GM18508 (cell line): ENCODE measurements around the gene SZT2.

Experiments used
- ATAC-seq: cut with Tn5 transposase; IDR thresholded peaks from one replicate; pipeline ENCODE4 v1.9.1; 2021; ENCODE audit warnings: moderate number of reproducible peaks; ENCODE audit not compliant: insufficient read depth, unreplicated experiment

Gene SZT2

DNA sequence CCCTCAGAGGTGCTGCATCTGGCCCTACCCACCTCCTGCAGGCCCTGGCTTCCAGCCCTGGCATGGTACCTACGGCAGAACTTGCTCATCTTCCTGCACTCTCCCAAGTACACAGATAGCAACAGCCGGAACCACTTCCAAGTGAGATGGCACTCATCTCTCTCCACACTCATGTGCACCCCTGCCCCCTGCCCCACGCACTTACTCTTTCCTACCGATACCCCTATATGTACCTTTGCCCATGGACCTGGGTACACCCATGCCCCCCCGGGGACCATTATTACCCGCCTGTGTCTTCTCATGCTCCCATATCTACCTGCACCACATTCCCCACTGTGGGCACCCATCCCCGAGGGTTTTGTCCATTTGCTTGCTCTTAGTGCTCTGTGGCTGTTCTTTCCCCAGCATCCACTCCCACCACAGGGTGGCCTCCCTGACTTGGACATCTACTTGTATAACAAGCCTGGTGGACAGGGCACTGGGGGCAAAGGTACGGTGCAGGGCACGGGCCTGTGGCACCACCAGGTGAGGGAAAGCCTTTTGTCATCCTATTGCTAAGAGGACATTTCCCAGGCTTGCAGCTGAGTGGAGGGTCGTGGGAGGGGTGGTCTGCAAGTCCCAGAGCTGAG, 49.4 kb downstream of the SZT2 start:
- no peak for ATAC-seq

DNA sequence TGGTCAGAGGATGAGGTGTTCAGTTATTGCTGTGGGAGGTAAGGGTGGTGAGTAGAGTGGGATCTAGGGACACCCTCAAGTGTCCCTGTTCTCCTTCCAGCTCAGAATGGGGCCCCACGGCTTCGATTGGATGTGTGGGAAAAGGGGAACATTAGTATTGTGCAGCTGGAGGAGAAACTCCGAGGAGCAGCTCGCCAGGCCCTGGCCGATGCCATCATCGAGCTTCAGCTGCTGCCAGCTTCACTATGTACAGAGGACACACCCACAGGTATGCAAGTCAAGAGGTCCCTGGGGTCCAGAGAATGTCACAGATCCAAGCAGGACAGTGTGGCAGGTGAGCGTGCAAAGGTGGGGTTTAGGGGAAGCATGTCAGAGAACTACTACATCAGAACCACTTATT, 50.1 kb downstream of the SZT2 start:
- ATAC-seq = no peak

DNA sequence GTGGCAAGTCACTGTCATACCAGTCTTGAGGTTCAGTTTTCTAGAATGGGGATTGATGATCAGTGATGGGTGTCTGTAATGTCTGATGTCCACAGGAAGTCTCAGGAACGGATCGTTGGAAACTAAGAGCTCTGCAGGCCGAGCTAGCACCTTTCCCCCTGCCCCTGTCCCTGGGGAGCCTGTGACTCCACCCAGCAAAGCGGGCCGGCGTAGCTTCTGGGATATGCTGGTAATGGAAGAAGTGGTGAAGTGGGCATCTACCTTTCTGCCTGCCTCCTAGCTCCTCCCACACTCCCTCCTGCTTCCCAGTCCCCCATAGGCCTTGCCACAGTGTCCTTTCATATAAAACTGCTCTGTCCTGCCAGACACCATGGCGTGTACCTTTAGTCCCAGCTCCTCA, 50.7 kb downstream of the SZT2 start:
- ATAC-seq = no peak

DNA sequence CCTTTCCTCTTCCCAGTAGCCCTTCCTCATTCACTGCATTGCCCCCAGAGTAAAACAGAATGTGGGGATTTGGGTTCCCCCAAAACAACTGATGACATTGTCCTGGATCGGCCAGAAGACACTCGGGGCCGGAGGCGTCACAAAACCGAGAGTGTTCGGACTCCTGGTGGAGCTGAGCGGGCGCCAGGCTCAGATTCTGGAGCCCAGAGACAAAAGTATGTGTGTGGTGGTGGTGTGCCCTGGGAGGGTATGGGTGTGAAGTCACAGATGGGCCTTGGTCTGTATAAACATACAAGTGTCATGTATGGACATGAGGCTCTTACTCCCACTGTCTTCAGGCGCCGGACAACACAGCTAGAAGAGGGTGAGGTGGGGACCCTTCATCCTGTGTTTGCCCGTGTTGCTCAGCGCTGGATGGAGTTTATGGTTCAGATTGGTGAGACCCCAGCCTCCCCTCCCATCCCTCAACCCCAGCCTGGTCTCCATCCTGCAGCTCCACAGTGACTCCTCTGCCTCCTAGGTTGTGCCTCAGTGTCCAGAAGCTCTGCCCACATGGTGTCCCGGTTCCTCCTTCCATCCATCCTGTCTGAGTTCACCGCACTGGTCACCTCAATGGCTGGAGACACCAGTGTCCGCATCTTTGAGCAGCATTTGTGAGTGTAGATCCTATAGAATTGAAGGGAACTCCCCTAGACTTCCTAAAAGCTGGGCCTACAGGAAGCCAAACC, 51.6 kb downstream of the SZT2 start:
- no peak for ATAC-seq

DNA sequence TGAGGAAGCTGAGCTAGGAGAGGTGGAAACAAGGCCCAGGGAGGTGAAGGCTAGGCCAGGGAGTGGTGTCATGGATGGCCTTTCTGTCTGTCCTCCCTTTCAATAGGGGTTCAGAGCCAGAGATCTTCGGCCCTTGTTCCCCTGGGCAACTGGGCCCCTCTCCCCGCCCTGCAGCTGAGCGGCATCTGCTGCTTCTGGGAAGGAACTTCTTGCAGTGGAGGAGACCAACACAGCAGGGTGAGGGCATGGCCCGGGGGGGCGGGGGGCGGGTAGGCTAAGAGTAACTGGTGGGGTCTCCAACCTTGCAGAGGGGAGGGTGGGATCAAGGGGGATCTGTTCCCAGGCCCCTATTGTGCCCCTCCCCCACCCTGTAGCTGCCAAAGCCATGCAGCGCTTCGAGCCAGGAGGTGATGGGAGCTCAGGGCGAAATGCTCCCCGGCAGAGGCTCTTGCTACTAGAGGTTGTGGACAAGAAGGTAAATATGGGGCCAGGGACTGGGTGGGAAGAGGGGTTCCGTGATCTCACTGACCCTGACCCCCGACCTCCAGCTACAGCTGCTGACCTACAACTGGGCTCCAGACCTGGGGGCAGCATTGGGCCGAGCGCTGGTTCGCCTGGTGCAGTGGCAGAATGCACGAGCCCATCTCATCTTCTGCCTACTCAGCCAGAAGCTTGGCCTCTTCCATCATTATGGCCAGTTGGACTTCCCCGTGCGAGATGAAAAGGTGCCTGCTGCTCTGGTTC, 52.4 kb downstream of the SZT2 start:
- no peak for ATAC-seq

DNA sequence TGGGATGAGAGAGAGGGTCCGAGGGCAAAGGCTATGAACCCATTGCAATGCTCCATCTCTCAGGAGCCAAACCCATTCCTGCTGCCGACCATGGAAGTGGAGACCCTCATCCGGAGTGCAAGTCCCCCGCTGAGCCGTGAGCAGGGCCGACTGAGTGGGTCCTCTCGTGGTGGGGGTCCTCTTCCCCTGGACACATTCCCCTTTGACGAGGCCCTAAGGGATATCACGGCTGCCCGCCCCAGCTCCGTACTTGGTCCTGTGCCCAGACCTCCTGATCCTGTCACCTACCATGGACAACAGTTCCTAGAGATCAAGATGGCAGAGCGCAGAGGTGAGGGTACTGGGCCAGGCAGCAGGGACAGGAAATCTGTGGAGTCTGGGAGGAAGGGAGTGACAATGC, 53.1 kb downstream of the SZT2 start:
- ATAC-seq = no peak

DNA sequence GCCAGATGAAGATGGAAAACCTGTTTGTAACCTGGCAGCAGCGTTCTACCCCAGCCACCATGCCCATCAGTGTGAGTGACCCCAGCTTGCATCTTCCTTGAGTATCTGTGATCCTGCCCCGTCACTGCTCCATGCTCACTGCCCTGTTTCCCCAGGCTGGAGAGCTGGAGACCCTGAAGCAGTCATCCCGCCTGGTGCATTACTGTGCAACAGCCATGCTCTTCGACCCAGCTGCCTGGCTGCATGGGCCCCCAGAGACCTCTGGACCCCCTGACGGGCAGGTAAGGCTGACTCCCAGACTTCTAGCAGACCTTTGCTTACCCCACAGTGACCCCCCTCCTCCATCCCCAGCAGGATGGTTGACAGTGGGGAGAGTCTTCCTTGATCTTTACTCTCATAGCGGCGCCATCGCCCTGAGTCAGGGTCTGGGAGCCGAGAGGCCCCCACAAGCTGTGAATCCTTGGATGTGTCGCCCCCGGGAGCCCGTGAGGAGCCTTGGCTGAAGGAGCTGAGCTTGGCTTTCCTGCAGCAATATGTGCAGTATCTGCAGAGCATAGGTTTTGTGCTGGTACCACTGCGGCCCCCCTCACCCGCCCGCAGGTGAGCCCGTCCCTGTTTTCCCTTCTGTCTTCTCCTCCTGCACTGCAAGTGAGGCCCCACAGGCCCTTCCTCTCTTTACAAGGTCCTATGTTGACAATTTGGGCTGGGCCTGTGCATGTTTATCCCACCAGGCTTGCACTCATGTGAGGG, 53.7 kb downstream of the SZT2 start:
- ATAC-seq = no peak

DNA sequence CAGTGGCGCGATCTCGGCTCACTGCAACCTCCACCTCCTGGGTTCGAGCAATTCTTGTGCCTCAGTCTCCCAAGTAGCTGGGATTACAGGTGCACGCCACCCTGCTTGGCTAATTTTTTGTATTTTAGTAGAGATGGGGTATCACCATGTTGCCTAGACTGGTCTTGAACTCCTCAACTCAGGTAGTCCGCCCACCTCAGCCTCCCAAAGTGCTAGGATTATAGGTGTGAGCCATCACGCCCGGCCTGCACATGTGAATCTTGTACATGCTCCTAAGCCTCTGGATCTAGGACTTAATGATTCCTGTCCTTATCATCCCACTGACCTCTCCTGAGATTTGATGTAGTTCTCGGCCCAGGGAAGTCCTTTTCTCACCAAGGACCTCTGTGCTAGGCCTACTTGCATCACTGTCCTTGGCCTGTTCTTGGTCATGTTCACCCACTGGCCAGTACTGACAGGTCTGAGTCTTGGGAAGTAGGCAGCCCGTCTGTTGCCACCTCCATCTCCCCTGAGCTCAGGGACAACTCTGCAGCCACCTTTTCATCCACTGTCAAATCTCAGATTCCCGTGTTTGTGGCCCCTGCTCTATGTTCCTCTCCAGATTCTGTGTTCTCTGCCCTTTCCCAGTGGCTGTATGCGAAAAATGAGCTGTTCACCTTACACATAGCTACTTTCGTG, 54.6 kb downstream of the SZT2 start:
- no peak for ATAC-seq

DNA sequence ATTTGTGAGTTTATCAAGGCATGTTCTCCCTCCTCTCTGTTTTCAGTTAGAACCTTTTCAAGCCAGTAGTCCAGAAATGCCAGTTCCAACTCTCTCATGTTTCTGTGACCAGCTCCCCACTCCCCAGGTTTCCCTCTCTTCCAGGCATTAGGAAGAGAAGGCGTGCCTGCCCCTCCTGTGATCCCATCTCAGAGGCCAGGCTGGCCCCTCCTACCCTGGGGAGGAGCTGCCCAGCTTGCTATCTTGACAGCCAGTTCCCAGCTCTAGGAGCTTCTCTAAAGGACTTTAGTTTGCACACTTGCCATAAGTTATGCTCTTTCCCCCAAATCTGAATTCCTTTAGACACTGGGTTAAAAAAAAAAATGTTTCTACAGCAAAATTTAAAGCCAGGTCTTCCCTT, 55.1 kb downstream of the SZT2 start:
- ATAC-seq = no peak

DNA sequence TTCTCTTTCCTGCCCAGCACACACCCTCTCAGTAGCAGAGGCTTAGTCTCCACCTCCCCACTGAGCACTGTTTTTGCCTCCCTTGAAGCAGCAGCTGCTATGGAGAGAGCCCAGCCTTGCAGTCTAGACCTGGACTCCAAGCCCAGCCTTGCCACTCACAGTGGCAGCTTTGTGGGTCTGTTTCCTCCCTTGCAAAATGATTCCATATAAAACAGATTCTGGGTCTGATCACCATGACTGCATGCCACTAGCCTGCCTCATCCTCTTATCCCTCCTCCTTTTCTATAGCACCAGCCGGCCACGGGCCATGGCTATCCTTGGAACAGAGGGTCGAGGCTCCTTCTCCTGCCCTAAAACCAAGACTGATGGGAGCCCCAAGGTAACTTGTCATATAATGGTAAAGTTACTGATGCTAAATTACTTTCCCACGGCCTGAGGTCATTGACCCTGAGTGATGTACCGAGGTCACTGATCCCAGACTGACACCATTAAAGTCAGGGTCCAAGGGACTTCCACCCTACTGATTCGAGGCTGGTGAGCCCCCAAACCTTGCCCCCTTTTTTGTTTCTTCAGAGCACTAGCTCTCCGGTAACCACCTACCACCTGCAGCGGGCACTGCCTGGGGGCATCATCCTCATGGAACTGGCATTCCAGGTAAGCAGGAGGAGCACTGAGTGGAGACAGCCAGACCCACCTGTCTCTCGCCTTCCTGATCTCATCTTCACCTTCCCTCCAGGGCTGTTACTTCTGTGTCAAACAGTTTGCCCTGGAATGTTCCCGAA, 56.1 kb downstream of the SZT2 start:
- ATAC-seq = no peak

DNA sequence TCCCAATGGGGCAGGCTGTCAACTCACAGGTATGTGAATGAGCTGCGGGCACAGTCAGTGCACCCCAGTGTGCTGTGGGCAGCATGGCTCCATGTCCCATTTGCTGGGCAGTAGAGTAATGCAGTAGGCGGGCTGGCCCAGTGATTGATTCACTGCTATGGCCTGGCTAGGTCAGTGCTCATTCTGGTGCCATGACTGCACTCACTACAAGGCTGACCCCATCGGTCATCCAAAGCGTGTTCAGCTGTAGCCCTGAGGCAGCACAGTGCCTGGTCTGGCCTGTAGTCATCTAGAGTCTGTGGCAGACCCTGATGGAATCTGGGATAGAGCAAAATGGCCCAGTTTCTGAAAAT, 56.7 kb downstream of the SZT2 start:
- no peak for ATAC-seq

DNA sequence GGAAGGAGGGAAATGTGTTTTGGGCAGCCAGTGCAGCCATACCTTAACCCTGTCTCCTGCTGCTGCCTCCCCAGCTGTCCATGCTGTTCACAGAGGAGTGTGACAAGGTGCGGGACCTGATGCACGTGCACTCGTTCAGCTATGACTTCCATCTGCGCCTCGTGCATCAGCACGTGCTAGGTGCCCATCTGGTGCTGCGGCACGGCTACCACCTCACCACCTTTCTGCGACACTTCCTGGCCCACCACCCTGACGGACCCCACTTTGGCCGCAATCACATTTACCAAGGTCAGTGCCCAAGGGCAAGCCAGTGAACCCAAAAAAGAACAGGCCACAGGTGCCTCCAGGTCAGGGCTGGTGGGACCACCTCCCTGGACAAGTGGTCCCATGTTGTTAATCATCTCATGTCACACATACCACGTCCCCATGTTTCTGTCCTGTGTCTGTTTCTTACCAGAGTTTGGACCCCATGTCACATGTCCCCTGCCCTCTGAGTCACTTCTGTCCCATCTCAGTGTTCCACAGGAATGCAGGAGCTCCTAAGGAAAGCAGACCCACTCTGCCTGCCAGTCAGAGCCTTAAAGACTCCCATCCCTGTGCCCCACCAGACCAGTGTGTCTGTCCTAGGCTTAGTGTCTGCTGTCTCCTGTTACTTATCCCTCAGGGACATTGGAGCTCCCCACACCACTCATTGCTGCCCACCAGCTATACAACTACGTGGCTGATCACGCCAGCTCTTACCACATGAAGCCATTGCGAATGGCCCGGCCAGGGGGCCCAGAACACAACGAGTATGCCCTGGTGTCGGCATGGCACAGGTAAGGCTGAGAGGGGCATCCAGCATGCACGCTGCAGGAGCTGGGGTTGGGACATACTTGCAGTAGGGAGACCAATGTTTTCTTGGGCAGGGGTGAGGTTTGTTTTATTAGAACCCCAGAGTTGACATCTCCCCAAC, 57.5 kb downstream of the SZT2 start:
- no peak for ATAC-seq

DNA sequence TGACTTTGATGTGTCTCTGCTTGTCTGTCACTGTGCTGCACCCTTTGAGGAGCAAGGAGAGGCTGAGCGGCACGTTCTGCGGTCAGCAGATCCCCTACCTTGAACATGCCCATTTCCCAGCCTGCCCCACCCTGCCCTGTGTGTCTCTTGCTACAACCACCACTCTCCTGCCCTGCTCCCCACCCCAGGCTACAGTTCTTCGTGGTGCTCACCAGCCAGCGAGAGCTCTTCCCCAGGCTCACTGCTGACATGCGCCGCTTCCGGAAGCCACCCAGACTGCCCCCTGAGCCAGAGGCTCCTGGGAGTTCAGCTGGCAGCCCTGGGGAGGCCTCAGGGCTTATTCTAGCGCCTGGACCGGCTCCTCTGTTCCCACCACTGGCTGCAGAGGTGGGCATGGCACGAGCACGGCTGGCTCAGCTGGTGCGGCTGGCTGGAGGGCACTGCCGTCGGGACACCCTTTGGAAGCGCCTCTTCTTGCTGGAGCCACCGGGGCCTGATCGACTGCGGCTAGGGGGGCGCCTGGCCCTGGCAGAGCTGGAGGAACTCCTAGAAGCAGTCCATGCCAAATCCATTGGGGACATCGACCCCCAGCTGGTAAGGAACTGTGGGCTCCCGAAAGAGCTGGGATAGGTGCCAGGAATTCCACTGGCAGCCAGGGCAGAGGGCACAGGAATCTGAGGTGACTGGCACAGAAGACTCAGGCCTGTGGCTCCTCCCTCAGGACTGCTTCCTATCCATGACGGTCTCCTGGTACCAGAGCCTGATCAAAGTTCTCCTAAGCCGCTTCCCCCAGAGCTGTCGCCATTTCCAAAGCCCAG, 58.4 kb downstream of the SZT2 start:
- no peak for ATAC-seq

DNA sequence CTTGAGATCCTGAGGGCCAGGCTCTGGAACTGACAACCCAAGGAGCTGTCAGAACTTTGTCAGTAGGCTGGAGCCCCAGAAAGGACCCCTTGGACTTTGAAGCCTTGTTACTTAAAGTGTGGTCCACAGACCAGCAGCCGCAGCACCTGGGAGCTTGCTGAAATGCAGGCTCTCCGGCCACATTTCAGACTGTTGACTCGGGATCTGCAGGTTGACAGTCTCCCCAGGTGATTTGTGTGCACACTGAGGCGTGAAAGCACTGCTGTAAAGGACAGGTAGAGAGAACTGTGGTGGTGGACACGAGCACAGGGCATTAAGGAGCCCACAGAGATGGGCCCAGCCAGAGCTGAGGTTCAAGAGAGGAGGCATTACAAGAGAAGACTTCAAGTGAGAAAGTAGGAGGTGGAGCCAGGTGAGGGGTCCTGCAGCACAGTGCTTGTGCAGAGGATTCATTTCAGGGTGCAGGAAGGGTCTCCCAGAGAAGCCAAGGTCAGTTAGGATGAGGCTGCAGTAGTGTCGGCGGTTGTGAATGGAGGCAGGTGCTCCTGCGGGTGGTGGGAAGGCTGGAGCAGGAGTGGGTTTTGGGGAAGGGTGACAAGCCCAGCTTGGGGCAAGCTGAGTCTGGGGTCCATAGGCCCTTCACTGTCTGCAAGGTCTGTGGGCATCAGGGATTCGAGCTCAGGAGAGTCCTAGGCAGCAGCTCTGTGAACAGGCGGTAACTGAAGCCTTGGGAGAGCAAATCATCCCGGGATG, 59.4 kb downstream of the SZT2 start:
- ATAC-seq = no peak

DNA sequence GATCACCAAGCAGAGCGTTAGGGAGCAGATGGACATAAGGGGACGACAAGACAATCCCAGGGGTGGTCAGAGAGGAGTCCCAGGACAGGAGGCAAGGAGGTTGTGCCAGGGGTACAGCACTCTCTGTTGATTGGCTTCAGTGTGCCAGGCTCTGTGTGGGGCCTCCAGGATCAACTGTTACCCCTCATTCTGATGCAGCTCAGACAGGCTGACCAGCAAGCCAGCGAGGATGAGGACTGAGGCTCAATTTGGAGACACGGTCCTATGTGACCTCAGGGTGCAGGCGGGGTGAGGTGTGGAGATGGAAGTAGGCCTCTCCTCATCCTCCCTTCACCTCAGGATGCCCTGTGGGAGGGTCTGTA, 60.0 kb downstream of the SZT2 start:
- no peak for ATAC-seq

DNA sequence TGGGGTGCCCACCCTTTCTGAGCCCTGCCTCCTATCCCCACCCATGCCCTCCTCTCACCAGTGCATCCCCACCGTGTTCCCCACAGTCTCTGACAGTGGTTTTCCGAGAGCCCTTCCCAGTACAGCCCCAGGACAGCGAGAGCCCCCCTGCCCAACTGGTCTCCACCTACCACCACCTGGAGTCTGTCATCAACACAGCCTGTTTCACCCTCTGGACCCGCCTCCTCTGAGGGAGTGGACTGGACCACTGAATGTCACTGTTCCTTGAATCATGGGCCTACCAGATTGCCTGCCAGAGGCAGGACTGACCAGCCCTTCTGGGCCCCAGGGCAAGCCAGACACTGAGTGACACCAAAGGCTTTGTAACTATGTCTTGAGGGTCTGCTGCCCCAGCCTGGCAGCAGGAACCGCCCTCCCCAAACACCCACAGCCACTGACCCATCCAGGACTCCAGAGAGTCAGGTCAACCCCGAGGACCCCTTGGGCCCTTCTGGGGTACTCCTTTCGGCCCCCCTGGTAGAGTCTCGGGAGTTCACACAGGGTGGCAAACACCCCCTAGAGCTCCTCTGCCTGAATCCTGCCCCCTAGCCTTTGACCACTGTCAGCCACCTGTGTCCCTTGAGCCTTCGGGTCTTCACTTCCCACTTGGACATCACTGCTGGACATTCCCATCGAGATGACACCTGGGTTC, 60.7 kb downstream of the SZT2 start:
- no peak for ATAC-seq

DNA sequence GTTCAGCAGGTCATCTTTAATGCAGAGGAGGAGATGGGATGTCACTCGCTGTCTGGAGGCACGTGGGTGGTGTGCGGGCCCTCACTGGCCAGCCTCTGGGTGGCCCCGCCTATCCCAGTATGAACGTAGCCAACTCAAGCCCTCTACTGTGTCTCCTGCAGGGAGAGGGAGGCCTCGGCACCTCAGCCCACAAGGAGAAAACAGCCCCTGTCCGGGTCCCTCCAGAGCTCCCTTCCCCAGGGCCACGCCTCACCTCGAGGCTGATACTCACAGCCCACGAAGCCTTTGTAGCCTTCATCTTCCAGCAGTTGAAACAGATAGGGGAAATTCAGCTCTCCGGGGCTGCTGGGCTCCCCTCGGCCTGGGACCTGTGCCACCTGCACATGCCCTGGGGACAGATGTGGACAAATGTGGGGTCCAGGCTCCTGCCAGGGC, 61.5 kb downstream of the SZT2 start:
- no peak for ATAC-seq
